GM23248 (cell line): ENCODE data around the gene ZC3H18.

Source experiments
- EZH2 ChIP-seq: fragments of 200-600 bp; sonication (generic); IDR thresholded peaks from 2 replicates; pipeline ENCODE4 v1.6.1; 2018; ENCODE audit warnings: antibody characterized with exemption, mild to moderate bottlenecking; ENCODE audit not compliant: insufficient read depth, poor library complexity, severe bottlenecking
- EZH2phosphoT487 ChIP-seq: fragments of 200-600 bp; sonication (generic); IDR thresholded peaks from 2 replicates; pipeline ENCODE4 v1.6.1; 2018; ENCODE audit warnings: antibody characterized with exemption, moderate library complexity, mild to moderate bottlenecking, low read depth; ENCODE audit not compliant: insufficient read depth

GRCh38 chr16:88585269-88585668 is 15.1 kb downstream of the ZC3H18 start:
- TF ChIP-seq EZH2phosphoT487: no peak
- TF ChIP-seq EZH2: no peak
